HPDE6-E6E7 (cell line): ENCODE results near the gene ZNF664.
"Not testable (repeated sequence)": the region's sequence is repeated elsewhere in the genome, so short reads cannot be mapped to it uniquely, and the experiment has no call there.

Source experiments
- DNase-seq: peaks from one replicate; pipeline ENCODE4 v3.0.0; 2011; ENCODE audit warnings: missing footprints; ENCODE audit errors: extremely low spot score

Gene ZNF664

DNA sequence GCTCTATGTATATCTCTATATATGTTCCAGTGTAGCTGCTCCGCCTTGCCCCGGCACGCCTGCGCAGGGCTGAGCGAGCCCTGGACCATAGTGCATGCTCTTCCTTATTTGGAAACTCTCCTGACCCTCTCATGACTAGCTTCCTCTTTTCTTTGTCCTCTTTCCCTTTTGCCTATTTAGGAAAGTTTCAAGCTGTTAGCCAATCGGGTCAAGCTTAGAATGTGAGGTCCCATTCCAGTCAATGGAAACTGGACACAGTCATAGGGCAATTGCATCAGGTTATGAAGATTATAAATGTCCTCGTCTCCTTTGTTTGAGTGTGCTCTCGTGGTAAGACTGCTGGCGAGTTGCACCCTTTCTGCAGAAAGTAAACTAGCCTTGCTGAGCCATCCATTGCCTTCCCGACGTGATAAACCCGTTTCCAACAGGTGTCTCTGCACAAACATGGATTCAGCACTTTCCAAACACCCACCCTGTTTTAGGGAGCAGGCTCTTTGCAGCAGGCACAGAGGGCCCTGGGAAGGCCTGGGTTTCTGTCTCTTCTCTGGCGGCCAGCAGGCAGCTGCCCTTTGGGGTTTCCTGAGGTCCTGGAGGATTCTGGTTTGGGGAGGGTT, 31.3 kb upstream of the ZNF664 start:
- DNase-seq: no peak

DNA sequence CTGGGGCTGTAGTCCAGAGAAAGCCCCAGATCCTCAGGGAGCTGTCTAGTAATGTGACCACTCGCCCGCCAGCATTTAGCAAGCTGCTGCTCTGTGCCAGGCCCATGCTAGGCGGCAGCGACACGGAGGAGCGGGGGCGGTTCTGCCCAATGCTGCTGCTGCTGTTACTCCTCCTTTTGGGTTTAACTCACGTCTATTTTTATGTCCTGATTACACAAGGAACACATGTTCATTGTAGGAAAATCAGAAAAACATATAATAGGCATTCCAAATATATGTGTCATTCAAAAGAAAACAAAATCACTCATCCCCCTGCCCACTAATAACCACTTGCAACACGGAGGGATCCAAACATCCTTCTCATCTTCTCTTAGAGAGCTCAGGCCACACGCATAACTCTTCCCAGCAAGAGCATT, 30.8 kb upstream of the ZNF664 start:
- DNase-seq: no peak

DNA sequence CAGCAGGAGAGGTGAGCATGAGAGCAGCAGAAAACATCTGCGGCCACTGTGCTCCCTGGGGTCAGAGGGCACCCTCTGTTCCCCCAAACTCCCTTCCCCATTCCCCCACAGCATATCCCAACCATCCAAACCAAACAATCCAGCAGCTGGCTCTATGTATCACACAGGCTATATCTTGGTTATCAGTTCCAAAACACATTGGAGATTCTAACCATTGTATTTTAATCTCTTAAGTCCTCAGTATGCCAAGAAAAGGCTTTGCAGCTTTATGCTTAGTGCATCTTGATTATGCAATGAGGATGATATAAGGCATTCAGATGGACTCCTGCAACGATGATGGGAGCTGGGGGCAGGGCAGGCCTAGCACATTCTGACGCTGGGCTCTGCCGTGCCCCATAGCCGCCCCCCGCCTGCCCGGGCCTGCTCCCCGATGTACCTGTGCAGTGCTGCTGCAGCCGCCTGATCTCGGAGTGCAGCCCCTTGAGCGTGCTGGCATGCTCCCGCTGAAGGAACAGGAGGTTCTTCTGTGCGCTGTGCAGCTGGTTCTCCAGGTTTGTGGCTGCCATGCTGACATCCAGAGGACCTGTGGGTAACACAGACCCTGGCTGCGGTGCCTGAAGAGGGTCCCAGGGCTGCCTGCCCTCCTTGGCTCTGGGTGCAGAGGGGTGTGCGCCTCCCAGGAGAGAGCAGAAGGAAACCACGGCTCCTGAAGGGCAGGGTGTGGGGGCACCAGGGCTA, 29.9 kb upstream of the ZNF664 start:
- DNase-seq: no peak

DNA sequence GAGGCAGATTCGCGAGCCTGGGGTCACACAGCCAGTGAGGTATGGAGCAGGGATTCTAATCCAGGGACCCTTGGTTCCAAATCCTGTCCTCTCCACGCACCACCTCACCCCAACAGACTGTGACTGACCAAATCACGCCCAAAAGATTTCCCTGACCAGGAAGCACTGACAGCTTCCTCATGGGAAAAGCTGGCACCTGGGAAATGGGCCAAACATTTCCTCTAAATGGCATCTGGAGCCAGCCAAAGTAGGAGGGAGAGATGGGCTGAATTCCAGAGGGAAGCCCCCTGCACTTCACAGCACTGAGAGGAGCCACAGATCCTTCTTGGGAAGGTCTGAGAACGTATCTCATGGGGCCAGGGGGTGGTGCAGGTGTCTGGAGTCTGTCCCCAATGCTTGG, 29.2 kb upstream of the ZNF664 start:
- DNase-seq: no peak

DNA sequence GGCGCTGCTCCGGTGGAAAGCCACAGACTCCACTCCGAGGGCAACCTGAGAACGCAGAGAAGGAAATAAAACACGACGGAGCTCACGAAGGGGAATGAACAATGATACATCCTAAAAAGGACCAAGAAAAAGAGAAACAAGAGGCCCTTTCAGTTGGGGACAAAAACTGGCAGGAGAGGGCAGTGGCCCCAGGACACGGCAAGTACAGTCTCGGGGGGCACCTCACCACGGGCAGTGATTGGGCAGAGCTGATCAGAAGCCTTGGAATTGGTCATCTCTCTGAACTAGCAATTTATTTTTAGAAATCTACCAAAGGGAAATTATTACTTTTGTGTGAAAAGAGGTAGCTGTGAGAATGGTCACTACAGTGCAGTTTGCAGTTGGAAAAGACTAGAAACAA, 28.3 kb upstream of the ZNF664 start:
- DNase-seq: no peak

DNA sequence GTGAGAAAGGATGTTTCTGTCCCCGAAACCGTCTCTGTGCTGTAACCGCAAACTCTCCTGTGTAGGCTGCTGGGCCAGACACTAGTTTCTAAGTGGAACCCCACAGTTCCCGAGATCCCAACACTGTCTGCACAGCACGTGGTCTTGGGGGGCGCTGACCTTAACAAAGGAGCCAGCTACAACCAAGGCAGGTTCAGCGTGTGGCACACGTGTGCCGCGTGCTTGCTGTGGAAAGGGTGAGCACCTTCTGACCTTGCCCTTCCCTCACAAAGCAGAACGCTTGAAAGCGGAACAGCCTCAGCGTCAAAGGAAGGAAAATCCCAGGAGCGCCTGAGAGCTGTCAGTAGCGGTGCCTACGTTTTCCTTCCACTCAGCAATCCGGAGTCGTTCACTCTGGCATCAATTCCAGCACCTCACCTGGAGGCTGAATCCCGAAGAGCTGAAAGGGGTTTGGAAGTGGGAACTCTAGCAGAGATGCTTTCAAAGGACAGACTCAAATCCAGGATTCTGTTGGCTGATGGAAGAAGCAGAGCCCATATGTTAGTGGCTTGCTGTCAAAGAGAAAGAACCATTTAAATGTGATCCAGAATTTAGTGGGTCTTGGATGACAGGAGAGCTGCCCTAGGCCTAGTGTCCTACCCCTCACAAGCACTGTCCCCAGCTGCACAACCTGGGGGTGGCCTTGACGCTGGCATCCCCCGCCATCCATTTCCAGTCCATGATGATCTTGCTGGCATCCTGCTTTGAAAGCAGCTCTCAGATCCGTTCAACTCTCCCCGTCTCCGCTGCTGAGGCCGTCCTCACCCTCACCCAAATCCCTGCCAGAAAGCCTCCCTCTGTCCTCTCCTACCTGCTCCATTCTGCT, 27.5 kb upstream of the ZNF664 start:
- DNase-seq: no peak

DNA sequence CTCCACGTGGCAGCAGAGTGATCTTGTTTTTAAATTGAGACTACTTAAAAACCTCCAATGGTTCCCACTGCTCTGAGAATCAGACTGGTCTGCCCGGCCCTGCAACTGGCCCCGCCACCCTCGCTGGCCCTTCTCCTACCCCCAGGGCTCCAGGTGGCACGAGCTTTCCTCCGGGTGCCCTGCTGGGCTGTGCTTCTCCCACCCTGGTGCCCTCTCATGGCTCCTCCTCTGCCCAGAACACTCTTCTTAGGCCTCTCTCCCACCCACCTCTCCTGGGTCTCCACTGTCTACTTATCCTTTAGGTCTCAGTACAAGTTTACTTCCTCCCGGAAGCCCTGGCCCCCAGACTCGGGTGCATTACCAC, 26.9 kb upstream of the ZNF664 start:
- DNase-seq: no peak

DNA sequence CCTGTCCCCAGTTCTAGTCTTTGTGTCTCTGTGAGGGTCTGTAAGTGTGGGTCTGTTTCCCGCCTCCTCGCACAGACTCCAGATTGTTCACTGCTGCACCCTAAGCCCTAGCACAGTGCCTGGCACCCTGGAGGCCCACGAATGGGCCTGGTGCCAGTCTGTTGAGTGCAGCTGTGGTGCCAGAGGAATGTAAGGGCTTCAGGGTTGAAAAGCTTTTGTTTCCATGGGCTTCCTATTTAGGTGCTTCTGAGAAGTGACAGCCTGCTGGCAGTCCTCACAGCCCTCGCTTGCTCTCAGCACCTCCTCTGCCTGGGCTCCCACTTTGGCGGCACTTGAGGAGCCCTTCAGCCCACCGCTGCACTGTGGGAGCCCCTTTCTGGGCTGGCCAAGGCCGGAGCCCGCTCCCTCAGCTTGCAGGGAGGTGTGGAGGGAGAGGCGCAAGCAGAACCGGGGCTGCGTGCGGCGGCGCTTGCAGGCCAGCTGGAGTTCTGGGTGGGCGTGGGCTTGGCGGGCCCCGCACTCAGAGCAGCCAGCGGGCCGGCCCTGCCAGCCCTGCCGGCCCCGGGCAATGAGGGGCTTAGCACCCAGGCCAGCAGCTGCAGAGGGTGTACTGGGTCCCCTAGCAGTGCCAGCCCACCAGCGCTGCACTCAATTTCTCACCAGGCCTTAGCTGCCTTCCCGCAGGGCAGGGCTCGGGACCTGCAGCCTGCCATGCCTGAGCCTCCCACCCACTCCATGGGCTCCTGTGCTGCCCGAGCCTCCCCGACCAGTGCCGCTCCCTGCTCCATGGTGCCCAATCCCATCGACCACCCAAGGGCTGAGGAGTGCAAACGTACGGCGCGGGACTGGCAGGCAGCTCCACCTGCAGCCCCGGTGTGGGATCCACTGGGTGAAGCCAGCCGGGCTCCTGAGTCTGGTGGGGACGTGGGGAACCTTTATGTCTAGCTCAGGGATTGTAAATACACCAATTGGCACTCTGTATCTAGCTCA, 26.2 kb upstream of the ZNF664 start:
- not testable (repeated sequence) for DNase-seq

DNA sequence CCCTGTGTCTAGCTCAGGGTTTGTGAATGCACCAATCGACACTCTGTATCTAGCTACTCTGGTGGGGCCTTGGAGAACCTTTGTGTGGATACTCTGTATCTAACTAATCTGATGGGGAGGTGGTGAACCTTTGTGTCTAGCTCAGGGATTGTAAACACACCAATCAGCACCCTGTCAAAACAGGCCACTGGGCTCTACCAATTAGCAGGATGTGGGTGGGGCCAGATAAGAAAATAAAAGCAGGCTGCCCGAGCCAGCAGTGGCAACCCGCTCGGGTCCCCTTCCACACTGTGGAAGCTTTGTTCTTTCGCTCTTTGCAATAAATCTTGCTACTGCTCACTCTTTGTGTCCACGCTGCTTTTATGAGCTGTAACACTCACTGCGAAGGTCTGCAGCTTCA, 25.5 kb upstream of the ZNF664 start:
- DNase-seq: not testable (repeated sequence)

DNA sequence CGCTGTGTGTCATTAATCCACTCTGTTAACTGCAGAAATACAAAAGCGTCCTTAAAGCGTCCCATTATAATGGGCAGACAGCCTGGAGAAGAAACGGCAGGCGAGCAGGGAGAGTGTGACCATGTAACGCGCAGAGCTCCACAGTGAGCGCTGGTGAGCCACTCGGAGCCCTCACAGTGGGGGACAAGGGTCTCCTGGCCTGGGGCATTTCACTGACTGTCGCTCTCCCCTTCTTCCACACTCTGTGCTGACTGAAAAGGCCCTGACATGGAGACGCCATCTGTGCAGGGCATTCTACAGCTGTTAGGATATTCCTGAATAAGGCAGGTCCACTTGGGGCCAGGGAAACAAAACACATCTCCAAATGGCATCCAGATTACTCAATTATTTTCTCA, 24.6 kb upstream of the ZNF664 start:
- no peak for DNase-seq

DNA sequence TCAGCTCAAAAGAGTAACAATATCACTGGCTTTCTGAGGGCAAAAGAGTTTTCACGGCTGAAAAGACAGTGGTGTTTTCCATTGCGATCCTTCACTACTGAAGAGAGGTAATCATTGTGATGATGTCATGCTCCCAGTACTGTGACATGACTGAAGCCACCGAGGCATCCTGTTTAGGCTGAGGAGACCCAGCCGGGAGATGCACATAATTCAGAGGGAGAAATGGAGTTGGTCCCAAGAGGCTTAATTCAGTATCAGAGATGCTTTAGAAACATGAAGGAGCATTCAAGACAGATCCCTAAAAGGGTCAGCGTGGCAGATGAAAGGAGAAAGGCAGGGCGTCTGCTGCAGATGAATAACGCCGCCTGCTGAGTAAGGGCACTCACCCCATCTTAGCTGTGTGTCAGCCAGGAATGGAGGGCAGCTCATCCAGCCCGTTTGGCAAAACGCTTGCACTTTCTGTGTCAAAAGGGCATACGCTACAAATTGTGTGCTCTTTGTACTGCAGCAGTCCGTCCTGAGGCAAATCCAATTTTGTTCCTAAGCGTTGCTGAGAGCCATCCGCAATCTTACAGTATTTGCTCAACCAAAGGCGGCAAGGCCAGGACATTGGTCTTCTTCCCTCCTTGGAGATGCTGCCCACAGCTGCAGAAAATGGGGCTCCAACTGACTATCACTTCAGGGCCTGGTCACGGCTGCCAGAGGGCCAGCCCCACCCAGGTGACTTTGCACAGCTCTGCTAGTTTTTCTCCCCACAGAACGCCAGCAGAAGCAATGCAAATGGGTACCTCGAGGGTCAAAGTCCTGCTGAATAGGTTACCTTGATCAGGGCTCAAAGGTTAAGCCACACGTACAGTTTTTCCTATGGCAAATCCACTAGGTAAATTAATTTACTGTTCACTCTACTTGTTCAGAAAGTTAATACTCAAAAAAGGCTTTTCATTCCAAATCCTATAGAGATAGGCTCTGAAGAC, 23.9 kb upstream of the ZNF664 start:
- DNase-seq: no peak

DNA sequence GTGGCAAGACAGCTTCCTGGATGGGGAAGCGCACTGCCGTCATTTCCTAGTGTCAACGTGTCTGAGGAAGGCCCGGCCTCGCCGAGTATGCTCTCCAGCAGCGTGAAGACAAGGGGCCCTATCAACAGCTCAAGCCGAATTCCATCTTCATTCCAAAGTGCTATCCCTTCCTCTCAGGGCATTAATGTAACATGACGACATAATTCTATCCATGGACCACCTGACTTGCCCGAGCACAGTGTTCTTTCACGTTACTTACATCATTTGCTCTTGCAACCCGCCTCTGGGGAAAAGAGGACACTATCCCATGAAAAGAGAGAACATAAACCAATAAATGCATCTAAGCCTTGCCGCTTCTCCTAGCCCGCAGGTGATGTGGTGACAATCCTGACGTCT, 23.2 kb upstream of the ZNF664 start:
- DNase-seq: no peak

DNA sequence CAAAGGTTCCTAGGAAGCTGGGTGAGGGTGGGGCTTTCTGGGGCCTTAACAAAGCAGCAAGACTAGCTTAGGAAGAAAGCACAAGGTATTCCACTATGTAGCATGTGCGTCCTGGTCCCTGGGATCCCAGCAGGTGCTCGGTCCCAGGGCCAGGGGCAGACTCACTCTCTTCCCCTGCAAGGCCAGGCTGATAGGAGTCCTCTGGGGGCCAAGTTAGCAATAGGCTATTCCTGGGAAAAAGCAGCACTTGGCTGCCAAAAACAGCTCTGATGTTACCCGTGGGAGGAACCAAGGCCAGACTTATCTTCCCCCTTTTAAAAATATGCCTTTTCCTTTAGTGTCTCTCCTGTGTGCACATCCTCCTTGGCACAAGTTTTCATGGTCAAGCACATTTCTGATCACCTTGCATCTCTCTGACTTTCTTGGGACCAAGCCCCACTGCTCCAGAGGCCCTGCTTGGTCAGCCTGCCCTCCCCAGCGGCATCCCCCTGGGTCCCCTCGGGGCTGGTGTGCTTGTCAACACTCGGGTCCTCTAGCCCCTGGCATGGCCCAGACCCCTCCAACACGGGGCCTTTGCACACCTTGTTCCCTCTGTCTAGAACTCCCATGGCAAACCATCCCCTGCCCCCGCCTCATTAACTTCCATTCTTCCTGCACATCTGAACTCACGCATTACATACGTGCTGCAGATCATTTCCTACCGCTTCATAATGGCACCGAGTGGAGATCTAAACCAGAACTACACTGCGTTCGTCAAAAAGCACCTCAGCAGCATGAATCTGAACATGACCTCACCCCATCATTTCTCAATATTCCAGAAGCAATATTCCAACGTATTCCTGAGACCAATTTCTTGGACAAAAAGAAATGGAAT, 22.3 kb upstream of the ZNF664 start:
- DNase-seq: no peak

DNA sequence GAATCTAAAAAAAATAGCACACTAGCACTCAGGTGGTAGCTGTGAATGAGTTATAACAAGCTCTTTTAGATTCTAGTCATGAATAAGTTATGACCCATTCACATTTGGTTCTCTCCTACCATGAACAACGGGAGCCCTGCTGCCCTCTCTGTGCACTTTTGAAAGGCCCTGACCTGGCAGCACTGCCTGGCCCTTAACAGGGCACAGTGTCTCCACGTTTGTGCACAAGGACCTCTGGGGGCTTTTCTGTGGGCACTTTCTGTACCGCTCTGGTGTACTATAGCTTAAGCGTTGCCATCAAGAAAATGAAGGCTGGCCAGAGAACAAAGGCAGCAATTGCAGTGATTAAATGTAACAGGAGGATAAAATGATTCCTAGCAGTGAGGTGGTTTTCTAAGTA, 21.5 kb upstream of the ZNF664 start:
- no peak for DNase-seq

DNA sequence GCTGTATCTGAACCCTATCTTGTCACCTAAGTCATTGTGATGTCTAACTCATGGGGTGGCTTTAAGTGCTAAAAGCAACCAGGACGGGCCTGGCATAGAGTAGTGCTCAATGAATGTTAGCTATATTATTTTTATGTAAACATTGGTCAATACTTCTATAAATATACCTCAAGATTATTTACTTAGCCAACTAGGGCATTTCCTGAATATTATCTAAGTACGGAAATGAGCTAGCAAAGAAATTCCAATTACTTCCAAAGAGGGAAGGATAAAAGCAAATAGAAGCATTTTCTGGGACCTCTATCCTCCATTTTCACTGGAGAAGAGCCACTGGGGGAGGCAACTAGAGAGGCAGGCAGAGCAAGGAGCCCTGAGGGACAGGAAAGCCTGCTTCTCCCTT, 21.0 kb upstream of the ZNF664 start:
- DNase-seq: no peak

DNA sequence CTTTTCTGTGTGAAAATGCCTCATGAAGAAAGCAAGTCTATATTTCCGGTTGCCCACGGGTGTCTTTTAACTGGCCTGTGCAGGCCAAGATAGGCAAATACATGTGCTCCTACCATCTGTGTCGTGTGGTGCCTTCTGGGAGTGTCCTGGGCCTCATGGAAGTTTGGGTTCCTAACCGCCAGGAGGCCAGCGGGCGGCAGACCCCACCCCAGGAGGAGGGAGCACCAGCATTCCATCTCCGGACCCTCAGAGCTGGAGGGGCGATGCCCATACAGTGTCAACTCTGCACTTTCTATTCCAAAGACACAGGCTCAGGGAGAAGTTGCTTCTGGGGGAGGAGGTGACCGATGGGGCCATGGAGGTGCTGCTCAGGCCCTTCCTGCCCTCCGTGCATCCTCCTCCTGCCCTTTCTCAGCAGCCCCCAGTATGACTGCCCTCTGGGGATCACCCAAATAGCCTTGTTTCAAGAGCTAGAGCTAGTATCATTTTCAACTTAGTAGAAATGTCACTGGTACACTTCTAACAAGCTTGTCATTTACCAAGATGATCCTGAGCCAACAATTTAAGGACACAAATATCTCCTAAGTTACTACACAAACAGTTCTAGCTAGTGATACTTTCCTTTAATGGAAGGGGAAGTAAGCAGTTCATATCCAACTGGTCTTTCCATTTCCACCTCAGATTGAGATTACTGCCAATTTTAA, 18.2 kb upstream of the ZNF664 start:
- no peak for DNase-seq

DNA sequence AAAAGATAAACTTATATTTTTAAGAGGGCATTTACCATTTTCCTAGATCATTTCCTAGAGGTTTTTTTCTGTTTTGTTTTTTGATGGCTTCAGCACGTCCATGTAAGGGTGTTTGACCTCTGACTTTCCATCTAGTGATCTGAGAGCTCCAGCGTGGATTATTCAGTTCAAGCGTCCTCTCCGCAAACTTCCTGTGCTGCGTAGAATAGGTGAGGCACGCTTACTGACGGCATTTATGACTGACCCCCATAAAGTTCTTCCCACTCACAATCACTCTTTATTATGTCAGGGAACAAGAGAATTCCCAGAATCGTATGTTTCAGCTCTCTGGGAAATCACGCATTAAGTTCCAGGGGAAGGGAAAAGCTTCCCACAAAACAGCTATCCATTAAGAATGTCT, 16.8 kb upstream of the ZNF664 start:
- DNase-seq: no peak

DNA sequence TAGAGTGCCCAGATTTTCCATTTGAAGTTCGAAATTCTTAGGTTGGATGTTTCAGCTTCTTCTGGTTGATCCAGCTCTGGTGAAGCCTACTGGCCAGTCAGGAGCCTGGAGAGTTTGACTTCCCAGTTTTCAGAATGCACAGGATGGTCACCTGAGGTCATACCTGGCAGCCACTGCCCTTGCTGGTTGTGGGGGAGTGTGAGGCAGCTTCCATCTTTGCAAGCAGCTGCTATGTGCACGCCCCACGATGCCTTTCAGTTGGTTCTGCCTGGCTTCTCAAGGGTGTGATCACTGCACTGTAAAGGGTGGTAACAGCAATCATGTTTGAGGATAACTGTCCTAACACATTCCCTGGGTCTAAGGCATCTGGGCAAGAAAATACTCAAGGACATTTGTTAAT, 15.8 kb upstream of the ZNF664 start:
- no peak for DNase-seq

DNA sequence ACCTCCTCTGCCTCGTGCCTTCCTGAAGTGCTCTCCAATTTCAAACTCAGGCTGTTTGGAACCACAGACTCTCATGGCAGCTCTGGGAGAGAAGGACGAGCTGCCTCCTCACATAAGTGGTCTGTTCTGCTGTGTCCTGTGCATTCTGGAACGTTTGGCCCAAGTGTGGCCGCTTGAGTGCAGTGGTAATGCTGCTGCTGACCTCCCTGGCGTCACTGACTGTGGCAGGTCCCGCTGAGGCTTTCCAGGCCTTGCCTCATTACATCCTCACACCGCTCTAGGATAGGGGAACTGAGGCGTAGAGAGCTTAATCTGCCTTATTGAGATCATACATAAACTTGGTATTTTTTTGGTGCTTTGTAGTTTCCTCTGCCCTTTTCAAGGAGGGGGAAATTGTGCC, 14.6 kb upstream of the ZNF664 start:
- DNase-seq: no peak
